HG03342 (cell line): ENCODE measurements around the gene SLU7.
A peak's percentile ranks its signal among the peaks of the same experiment; 100 is the strongest.

ENCODE experiments used
- ATAC-seq: cut with Tn5 transposase; IDR thresholded peaks from one replicate; pipeline ENCODE4 v1.9.1; 2021; ENCODE audit warnings: mild to moderate bottlenecking, moderate library complexity; ENCODE audit not compliant: unreplicated experiment

Gene SLU7

GRCh38 chr5:160418561-160419457, at the start of gene SLU7:
TSS of gene SLU7 (minus strand) at chr5:160419081. CDS start at chr5:160415294, 3,787 bp downstream.
- peak; percentile 69 for ATAC-seq

GRCh38 chr5:160468363-160468975, 49.6 kb upstream of the SLU7 start:
- ATAC-seq: no peak

- ATAC-seq: peak; percentile 87
Observed at GRCh38 chr5:160467555-160468362, 48.9 kb upstream of the SLU7 start.

GRCh38 chr5:160466889-160467554, 48.1 kb upstream of the SLU7 start:
- ATAC-seq: peak; percentile 10

GRCh38 chr5:160466116-160466515, 47.2 kb upstream of the SLU7 start:
- ATAC-seq: no peak

- no peak for ATAC-seq
Observed at GRCh38 chr5:160464466-160464797, 45.6 kb upstream of the SLU7 start.

- no peak for ATAC-seq
Observed at GRCh38 chr5:160463740-160464465, 45.0 kb upstream of the SLU7 start.

GRCh38 chr5:160463227-160463626, 44.3 kb upstream of the SLU7 start:
- no peak for ATAC-seq

GRCh38 chr5:160462167-160462566, 43.3 kb upstream of the SLU7 start:
- ATAC-seq: peak; percentile 20

- no peak for ATAC-seq
Observed at GRCh38 chr5:160461378-160461777, 42.5 kb upstream of the SLU7 start.

- ATAC-seq: no peak
Observed at GRCh38 chr5:160460377-160461049, 41.6 kb upstream of the SLU7 start.

- peak; percentile 81 for ATAC-seq
Observed at GRCh38 chr5:160458806-160459800, 40.2 kb upstream of the SLU7 start.

GRCh38 chr5:160457252-160457651, 38.4 kb upstream of the SLU7 start:
- ATAC-seq: no peak

GRCh38 chr5:160456480-160457177, 37.7 kb upstream of the SLU7 start:
- ATAC-seq: no peak

GRCh38 chr5:160455600-160455999, 36.7 kb upstream of the SLU7 start:
- no peak for ATAC-seq

GRCh38 chr5:160453751-160454150, 34.9 kb upstream of the SLU7 start:
- ATAC-seq: no peak

GRCh38 chr5:160452795-160453194, 33.9 kb upstream of the SLU7 start:
- ATAC-seq: no peak

- ATAC-seq: no peak
Observed at GRCh38 chr5:160452036-160452435, 33.2 kb upstream of the SLU7 start.
